HG02981 (cell line): ENCODE measurements around the gene TFB1M.
"Not testable (repeated sequence)": the region's sequence is repeated elsewhere in the genome, so short reads cannot be mapped to it uniquely, and the experiment has no call there.

ENCODE experiments used
- ATAC-seq: cut with Tn5 transposase; IDR thresholded peaks from one replicate; pipeline ENCODE4 v1.9.1; 2021; ENCODE audit warnings: mild to moderate bottlenecking, moderate library complexity; ENCODE audit not compliant: unreplicated experiment

Gene TFB1M

DNA sequence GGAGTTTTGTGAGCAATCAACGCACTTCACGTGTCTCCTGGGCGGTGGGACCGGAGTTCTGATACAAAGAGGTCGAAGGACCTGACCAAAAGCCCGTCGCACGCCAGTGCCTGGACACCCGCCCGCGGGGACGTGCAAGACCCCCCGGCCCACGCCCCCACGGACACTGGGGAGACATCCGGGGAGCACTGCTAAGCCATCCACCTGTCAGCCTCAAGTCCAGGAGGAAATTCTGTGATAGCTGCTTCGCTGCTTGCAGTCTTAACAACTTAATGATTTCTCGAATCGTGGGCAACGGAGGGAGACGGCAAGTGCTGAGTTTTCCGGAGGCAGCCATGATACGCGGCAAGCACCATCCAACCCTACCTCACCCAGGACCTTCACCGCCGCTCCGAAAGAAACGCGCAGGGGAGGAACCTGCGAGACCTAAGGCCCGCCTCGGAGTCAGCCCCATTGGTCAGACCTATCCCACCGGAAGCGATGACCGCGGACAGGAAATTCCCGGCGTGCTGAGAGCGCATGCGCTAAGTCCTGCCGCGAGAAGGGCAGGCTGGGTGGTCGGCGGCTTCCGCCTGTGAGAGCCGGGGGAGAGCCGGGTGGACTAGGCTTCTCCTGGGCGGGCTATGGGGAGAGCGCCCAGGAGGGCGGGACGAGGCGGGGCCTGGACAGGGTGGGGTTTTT is at the start of gene TFB1M:
Gene TFB1M (minus strand): TSS at position 393 of the 681 bp plus-strand sequence. CDS start 56 bp downstream, at position 337.
- peak; percentile 95 for ATAC-seq

DNA sequence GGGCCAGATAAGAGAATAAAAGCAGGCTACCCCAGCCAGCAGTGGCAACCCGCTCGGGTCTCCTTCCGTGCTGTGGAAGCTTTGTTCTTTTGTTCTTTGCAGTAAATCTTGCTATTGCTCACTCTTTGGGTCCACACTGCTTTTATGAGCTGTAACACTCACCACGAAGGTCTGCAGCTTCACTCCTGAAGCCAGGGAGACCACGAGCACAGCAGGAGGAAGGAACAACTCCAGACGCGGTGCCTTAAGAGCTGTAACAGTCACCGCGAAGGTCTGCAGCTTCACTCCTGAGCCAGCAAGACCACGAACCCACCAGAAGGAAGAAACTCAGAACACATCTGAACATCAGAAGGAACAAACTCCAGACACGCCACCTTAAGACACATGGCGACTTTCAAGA is 49.7 kb upstream of the TFB1M start:
- not testable (repeated sequence) for ATAC-seq

DNA sequence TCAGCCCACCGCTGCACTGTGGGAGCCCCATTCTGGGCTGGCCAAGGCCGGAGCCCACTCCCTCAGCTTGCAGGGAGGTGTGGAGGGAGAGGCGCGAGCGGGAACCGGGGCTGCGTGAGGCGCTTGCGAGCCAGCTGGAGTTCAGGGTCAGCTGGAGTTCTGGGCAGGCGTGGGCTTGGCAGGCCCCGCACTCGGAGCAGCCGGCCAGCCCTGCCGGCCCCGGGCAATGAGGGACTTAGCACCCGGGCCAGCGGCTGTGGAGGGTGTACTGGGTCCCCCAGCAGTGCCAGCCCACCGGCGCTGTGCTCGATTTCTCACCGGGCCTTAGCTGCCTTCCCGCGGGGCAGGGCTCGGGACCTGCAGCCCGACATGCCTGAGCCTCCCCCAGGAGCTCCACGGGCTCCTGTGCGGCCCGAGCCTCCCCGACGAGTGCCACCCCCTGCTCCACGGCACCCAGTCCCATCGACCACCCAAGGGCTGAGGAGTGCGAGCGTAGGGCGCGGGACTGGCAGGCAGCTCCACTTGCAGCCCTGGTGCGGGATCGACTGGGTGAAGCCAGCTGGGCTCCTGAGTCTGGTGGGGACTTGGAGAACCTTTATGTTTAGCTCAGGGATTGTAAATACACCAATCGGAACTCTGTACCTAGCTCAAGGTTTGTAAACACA is 48.8 kb upstream of the TFB1M start:
- not testable (repeated sequence) for ATAC-seq

DNA sequence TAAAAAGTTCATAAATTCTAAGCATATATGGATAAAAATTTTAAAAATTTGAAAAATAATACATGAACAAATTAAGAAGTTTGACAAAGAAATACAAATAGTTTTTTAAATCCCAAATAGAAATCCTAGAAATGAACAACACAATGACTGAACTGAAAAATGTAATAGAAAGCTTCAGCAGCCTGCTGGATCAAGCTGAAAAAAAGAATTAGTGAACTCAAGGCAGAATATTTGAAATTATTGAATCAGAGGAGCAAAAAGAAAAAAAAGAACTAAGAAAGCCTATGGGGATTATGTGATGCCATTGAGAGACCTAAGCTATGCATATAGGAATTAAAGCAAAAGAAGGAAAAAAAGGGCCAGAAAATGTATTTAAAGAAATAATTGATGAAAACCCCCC is 39.9 kb upstream of the TFB1M start:
- ATAC-seq = no peak

DNA sequence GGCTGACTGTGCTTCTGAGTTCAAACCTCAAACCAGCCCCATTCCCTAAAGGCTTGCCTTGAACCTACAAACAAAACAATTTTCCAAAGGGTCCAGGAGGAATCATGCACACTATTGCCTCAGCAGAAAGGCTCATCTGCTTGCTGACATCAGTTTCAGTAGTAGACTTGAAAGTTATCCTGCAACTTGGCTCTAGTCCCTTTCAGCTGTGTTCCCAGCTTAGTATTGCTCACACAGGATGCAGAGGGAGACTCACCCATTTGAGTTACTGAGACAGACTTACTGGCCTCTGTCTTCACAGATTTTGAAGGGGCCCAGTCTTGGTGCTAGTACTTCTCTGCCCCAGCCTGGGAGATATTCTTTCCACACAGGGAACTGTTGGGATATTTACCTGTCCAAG is 38.5 kb upstream of the TFB1M start:
- no peak for ATAC-seq

DNA sequence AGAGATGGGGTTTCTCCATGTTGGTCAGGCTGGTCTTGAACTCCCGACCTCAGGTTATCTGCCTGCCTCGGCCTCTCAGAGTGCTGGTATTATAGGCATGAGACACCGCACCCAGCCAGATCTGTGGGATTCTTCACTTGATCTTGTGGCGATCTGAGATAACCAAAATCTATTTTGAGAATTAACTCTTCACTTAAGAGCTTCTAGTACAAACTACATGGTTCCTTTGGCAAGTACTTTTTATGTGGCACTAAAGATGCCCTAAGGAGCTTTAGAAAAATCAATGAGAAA is 37.8 kb upstream of the TFB1M start:
- ATAC-seq = no peak

DNA sequence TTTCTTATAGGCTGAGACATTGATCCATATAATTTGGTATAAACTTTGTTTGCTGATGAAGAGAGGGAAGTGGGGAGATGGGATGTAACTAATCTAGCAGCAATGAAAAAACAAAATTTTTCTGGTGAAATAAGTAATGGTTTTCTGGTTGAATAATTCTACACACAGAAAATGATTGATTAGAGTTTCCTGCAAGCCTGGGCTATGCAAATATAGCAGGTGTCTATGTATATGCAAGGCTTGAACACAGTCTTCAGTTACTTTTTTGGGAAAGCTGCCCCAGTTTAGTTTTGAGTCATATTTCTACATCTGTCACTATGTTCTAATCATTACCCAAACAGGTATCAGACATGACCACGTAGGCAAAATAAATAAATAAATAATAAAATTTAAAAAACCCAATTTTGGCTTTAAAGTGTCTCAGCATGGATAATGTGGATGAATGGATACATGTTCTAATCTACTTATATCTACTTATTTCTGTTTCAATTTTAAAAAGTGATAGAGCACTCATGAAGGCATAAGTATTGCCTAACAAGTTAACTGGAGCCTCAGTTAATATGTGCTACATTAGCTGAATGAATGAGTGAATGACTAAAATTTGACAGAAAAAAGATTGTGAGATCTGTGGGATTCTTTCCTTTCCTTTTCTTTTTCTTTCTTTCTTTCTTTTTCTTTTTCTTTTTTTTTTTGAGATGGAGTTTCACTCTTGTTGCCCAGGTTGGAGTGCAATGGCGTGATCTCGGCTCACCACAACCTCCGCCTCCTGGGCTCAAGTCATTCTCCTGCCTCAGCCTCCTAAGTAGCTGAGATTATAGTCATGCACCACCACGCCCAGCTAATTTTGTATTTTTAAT is 37.2 kb upstream of the TFB1M start:
- ATAC-seq = peak; percentile 95

DNA sequence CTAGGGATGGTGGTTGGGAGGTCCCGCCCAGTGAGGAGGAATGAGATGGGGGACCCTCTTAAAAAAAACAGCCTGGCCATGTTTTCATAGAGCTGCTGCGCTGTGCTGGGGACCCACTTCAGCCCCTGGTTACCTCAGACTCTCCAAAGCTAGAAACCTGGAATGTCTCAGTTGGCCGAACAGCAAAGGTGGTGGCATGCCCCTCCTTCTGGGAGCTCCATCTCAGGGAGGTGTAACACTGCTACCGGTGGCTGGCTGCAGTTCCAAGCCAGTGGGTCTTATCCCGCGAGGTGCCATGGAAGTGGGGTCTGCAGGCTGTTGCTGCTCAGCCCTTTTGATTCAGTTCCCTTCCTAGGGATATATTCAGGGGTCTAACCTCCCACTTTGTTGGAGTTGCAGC is 35.7 kb upstream of the TFB1M start:
- ATAC-seq = no peak

DNA sequence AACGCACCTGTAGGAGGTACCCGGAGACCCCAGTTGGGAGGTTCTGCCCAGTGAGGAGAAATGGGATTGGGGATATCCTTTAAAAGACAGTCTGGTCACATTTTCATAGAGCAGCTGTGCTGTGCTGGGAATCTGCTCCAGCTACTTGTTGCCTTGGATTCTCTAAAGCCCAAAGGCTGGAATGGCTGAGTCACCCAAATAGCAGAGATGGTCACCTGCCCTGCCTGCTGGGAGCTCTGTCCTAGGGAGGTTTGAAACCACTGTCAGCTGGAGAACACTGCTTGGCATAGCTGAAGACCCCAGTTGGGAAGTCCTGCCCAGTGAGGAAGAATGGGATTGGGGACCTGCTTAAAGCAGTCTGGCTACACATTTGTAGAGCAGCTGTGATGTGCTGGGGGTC is 34.8 kb upstream of the TFB1M start:
- no peak for ATAC-seq

DNA sequence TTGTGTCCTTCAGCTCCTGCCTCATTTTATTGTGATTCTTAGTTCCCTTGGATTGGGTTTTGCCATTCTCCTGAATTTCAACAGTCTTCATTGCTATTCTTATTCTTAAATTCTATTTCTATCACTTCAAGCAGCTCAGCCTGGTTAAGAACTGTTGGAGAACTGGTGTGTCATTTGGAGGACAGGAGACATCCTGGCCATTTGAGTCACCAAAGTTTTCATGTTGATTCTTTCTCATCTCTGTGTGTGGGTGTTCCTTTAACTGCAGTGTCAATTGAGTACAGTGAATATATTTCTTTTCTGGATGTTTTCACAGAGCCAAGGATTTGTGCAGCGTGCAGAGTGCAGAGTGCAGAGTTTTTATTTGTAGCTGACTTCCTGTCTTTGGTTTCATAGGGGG is 33.5 kb upstream of the TFB1M start:
- no peak for ATAC-seq

DNA sequence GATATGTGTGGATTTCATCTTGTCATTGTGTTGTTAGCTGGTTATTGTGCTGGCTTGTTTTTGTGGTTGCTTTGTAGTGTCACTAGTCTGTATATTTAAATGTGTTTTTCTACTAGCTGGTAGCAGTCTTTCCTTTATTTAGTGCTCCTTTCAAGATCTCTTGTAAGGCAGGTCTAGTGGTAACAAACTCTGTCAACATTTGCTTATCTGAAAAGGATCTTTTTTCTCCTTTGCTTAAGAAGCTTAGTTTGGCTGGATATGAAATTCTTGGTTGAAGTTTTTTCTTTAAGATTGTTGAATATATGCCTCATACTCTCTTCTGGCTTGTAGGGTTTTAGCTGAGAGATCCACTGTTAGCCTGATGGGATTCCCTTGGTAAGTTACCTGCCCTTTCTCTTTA is 32.7 kb upstream of the TFB1M start:
- no peak for ATAC-seq

DNA sequence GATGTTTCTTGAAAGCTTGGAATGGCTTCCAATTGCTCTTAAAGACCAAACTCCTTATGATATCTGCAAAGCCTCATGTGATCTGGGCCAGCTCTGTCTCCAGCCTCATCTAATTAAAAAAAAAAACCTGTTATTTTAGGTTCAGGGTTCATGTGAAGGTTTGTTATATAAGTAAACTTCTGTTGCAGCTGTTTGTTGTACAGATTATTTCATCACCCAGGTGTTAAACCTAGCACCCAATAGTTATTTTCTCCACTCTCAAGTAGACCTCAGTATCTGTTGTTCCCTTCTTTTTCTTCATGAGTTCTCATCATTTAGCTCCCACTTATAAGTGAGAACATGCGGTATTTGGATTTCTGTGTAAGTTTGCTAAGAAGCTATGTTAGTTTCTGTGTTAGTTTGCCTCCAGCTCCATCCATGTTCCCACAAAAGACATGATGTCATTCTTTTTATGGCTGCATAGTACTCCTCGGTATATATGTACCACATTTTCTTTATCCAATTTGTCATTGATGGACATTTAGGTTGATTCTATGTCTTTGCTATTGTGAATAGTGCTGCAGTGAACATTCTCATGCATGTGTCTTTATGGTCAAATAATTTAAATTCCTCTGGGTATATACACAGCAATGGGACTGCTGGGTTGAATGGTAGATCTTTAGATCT is 30.2 kb upstream of the TFB1M start:
- no peak for ATAC-seq

DNA sequence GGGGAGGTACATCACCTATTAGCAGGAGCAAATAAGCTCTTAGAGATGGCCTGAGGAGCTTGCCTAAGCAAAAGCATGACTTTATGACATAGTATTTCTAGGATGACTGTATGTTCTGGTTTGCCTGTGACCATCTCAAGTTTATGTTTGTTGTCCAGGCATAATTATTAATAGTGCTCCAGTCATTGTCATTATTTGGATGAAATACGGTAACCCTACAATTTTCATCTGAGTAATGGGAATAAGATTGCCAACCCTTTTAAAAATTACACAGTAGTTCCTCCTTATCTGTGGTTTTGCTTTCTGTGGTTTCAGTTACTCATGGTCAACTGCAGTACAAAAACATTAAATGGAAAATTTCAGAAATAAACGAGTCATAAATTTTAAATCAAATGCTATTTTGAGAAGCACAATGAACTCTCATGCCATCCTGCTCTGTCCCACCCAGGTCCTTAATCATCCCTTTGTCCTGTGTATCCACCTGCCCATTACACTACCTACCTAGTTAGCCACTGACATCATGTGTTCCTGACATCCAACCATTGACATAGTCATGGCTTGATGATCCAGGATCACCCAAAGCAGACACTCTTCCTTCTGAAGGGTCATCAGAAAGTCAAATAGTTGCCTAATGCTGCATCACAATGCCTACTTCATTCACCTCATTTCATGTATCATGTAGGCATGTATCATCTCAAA is 27.0 kb upstream of the TFB1M start:
- ATAC-seq = peak; percentile 76

DNA sequence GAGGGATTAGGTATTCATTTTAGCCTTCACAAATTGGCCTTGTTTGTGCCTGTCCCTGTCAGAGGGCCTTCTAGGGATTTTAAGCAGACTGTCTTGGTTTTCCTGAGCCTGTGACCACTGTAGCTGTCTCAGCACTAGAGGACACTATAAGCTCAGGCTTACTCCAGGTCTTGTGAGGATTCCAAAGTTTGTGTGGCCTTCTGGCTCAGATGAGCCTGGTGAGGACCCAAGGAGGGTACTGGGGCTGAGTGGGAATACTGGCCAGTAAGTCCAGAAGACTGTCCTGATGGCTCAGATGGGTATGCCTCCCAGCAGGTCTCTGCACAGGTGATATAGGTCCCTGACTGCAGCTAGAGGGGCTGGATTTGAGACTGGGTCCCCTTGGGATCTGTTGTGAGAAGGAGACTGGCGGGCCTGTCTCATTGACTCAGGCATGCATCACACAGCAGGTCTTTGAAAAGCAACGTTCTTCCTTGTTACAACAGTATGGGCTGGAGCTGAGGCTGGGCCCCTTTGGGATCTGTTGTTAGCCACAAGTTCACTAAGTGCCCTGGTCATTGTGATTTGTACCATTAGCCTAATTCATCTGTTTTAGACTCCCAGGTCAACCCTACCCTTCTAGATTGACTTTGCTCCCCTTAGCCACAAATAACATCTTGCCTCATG is 26.3 kb upstream of the TFB1M start:
- peak; percentile 20 for ATAC-seq

DNA sequence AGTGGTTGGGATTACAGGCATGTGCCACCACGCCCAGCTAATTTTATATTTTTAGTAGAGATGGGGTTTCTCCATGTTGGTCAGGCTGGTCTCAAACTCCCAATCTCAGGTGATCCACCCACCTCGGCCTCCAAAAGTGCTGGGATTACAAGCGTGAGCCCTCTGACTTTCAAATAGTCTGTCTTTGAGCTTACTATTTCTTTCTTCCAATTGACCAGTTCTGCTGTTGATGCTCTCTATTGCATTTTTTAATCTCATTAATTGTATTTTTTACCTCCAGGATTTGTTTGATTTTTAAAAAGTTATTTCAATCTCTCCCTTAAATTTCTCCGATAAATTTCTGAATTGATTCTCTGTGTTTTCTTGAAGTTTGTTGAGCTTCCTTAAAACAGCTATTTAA is 25.6 kb upstream of the TFB1M start:
- ATAC-seq = not testable (repeated sequence)

DNA sequence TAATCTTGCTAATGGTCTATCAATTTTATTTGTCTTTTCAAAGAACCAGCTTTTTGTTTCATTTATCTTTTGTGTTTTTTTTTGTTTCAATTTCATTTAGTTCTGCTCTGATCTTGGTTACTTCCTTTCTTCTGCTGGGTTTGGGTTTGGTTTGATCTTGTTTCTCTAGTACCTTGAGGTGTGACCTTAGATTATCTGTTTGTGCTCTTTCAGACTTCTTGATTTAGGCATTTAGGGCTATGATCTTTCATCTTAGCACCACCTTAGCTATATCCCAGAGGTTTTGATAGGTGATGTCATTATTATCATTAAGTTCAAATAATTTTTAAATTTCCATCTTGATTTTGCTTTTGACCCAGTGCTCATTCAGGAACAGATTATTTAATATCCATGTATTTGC is 24.0 kb upstream of the TFB1M start:
- ATAC-seq = not testable (repeated sequence)

DNA sequence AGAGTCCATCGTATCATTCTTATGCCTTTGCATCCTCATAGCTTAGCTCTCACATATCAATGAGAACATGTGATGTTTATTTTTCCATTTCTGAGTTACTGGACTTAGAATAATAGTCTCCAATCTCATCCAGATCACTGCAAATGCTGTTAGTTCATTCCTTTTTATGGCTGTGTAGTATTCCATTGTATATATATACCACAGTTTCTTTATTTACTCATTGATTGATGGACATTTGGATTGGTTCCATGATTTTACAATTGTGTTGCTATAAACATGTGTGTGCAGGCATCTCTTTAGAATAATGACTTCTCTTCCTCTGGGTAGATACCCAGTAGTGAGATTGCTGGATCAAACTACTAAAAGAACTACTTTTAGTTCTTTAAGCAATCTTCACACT is 21.0 kb upstream of the TFB1M start:
- no peak for ATAC-seq

DNA sequence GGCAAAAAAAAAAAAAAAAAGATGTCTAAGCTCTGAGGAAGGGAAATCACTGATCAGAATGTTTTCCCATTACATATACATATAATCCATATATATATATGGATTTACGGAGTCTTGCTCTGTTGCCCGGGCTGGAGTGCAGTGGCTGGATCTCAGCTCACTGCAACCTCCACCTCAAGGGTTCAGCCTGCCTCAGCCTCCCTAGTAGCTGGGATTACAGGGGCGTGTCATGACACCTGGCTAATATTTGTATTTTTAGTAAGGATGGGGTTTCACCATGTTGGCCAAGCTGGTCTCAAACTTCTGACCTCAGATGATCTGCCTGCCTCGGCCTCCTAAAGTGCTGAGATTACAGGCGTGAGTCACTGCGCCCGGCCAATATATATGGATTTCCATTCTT is 19.8 kb upstream of the TFB1M start:
- not testable (repeated sequence) for ATAC-seq

DNA sequence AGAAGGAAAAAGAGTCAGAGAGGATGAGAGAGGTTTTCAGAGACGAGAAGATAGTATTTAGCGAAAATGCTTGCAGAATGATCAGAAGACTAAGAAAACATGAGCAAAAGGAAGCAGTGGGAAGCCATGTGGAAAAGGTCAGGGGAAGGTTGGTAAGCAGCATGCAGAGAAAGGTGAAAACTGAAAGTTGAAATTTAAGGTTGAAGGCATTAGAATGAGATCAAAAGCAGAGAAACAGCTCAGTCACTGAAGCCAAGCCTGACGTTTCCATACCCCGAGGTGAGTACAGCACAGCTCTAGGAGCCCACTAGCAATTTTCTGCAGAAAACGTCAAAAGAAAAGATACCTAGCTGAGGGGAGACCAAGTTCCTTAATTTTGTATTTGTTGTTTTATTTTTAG is 19.1 kb upstream of the TFB1M start:
- ATAC-seq = peak; percentile 63

DNA sequence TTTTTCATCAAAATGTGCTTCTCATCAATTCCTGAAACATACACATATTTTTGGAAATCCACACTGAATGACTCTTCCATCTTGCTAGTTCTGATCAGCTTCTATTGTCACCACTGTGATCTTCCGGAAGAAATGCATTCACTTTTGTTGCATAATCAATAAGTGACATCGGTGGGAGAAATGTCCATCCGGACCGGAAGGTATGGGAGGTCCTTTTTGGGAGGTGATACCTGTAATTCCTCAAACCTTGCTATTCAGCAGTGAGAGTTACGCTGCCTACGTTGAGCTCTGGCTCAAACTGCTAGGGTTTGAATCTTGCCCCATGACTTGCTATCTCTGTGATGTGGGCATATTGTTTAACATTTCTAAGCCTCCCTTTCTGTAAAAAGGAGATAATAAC is 16.6 kb upstream of the TFB1M start:
- no peak for ATAC-seq
